ENCODE data around the gene TBC1D22A.

Gene TBC1D22A

DNA sequence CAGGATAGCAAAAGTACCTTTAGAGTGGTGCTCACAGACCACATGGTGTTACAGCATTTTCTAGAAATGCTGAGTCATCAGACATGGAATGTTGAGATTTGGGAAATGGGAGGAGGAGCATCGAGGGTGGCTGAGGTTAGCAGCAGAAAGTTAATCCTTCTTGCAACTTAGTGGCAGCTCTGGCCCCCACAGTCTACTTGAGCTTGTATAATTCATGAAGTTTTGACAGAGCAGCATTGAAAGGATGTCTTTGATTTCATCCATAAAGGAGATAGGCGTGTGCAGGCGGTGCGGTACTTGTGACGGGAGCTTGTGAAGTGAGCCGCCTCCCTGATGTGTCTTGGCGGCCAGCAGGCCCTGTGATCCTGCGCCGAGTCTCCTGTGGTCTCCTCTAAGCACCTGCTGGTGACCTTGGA, 330.5 kb downstream of the TBC1D22A start:
- TF ChIP-seq, protein P1, sequence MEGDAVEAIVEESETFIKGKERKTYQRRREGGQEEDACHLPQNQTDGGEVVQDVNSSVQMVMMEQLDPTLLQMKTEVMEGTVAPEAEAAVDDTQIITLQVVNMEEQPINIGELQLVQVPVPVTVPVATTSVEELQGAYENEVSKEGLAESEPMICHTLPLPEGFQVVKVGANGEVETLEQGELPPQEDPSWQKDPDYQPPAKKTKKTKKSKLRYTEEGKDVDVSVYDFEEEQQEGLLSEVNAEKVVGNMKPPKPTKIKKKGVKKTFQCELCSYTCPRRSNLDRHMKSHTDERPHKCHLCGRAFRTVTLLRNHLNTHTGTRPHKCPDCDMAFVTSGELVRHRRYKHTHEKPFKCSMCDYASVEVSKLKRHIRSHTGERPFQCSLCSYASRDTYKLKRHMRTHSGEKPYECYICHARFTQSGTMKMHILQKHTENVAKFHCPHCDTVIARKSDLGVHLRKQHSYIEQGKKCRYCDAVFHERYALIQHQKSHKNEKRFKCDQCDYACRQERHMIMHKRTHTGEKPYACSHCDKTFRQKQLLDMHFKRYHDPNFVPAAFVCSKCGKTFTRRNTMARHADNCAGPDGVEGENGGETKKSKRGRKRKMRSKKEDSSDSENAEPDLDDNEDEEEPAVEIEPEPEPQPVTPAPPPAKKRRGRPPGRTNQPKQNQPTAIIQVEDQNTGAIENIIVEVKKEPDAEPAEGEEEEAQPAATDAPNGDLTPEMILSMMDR (IDR thresholded peaks at IDR 0.05; ENCODE audit: control extremely low read depth, extremely low read depth, low read depth, missing control alignments), result no peak
- ChIA-PET POLR2A (no interaction called here), CTCF (no interaction called here)
- no peak for DNase-seq (ENCODE audit: extremely low spot score)

GRCh38 chr22:47093720-47094119, 331.3 kb downstream of the TBC1D22A start:
- DNase-seq (ENCODE audit: extremely low spot score), result no peak
- TF ChIP-seq, protein P1 (IDR thresholded peaks at IDR 0.05; ENCODE audit: control extremely low read depth, extremely low read depth, low read depth, missing control alignments), result no peak
- ChIA-PET CTCF (no interaction called here), POLR2A (no interaction called here)

GRCh38 chr22:47094861-47095330, 332.4 kb downstream of the TBC1D22A start:
- ChIA-PET POLR2A (no interaction called here), CTCF (no interaction called here)
- DNase-seq (ENCODE audit: extremely low spot score), result no peak
- TF ChIP-seq, protein P1 (IDR thresholded peaks at IDR 0.05; ENCODE audit: control extremely low read depth, extremely low read depth, low read depth, missing control alignments), result no peak

DNA sequence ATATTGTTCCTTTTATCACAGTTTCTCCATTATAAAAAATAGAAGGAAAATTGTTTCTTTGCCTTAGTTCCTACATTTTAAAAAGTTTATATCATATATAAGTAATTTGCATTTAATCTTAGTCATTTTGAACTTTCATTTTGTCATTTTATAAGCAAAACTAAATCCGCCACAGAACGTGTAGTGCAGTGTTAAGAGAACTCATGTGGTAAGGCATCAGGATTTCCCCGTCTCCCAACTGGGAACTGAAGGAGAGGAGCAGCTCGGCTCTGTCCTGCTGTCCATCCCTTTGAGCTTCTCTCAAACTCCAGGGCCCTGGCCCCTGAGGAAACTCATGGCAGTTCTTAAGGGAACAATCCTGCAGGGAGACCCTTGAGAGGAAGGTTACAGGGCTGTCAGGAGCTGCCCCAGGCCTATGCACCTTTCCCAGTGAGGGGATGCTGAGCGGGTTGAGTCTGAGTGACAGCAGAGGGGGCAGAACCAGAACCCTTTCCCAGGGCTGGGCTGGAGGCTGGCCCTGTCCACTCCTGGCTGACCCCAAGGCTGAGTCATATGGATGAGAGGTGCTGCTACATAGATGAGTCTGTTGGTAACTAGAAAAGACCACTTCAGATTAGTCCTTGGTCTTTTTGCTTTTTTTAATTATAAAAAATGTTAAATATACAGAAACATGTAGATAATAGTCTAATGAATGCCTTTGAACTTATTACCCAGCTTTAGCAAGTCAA, 333.1 kb downstream of the TBC1D22A start:
- POLR2A ChIA-PET, result no interaction called here
- CTCF ChIA-PET, result no interaction called here
- TF ChIP-seq, protein P1 (IDR thresholded peaks at IDR 0.05; ENCODE audit: control extremely low read depth, extremely low read depth, low read depth, missing control alignments), result no peak
- DNase-seq (ENCODE audit: extremely low spot score), result no peak

GRCh38 chr22:47098121-47098520, 335.7 kb downstream of the TBC1D22A start:
- POLR2A ChIA-PET, result no interaction called here
- TF ChIP-seq, protein P1 (IDR thresholded peaks at IDR 0.05; ENCODE audit: control extremely low read depth, extremely low read depth, low read depth, missing control alignments), result no peak
- CTCF ChIA-PET, result no interaction called here
- DNase-seq (ENCODE audit: extremely low spot score), result no peak

- TF ChIP-seq, protein P1 (IDR thresholded peaks at IDR 0.05; ENCODE audit: control extremely low read depth, extremely low read depth, low read depth, missing control alignments), result no peak
- CTCF ChIA-PET, result no interaction called here
- DNase-seq (ENCODE audit: extremely low spot score), result no peak
- POLR2A ChIA-PET, result no interaction called here
These were observed 336.1 kb downstream of the TBC1D22A start for GRCh38 chr22:47098554-47098953.
